GM12875 (cell line): ENCODE measurements around the gene C4orf36.
A peak's percentile ranks its signal among the peaks of the same experiment; 100 is the strongest.

Experiments used
- H3K4me3 ChIP-seq: one replicate; pipeline ENCODE4 v1.5.1; 2011; ENCODE audit warnings: low read depth, low read length, control low read depth
- CTCF ChIP-seq: IDR thresholded peaks from 2 replicates; pipeline ENCODE4 v1.5.1; 2011; ENCODE audit warnings: low read depth, mild to moderate bottlenecking, control low read depth, inconsistent platforms, low read length, moderate library complexity, borderline replicate concordance; ENCODE audit not compliant: insufficient read depth

Gene C4orf36

GRCh38 chr4:86934771-86935565 lies 42.7 kb upstream of the C4orf36 start, which contains the start of gene AFF1:
Gene AFF1 (plus strand): TSS chr4:86935011. CDS start chr4:86948534, 13,523 bp downstream.
- H3K4me3 ChIP-seq, result peak within 1 kb of the TSS; percentile 64
- peak; percentile 24; the same call in 1 of the 2 replicates for TF ChIP-seq CTCF

GRCh38 chr4:86934147-86934770 lies 42.0 kb upstream of the C4orf36 start:
- no peak for TF ChIP-seq CTCF
- H3K4me3 ChIP-seq, result peak overlapping the region; percentile 56

- no peak for TF ChIP-seq CTCF
- H3K4me3 ChIP-seq, result no peak overlapping the region
Measured at GRCh38 chr4:86928400-86929255, 36.4 kb upstream of the C4orf36 start.

- no peak for TF ChIP-seq CTCF
- no peak overlapping the region for H3K4me3 ChIP-seq
Measured at GRCh38 chr4:86927843-86928395, 35.7 kb upstream of the C4orf36 start.

- TF ChIP-seq CTCF, result no peak
- no peak overlapping the region for H3K4me3 ChIP-seq
Measured at GRCh38 chr4:86926435-86927086, 34.3 kb upstream of the C4orf36 start.

GRCh38 chr4:86924811-86925210 lies 32.6 kb upstream of the C4orf36 start:
- no peak overlapping the region for H3K4me3 ChIP-seq
- no peak for TF ChIP-seq CTCF
